Thoracic aorta (tissue), 2 donors: Measurements from ENCODE around the gene GSTM5. TPM values are rescaled to one million over a fixed set of nuclear protein-coding genes. Genes with fewer than 3 reads are reported as not detected.

Experiments
- ATAC-seq: fragments of 150-250 bp; one replicate; pipeline ENCODE4 v1.8.0; 2017; ENCODE audit warnings: low read depth; ENCODE audit not compliant: insufficient number of reproducible peaks, low FRiP score
- DNase-seq: peaks from one replicate; pipeline ENCODE4 v3.0.0-alpha.2; 2020; ENCODE audit warnings: low spot score
- H3K27ac ChIP-seq, 2 donors: fragments of 200-600 bp; sonication (generic); 1 replicate in 1 of 2; 2 replicates in 1 of 2; pipeline ENCODE4 v1.5.1; 2016; ENCODE audit warnings: mild to moderate bottlenecking in 2 of 2, moderate library complexity in 2 of 2
- H3K27me3 ChIP-seq: fragments of 200-600 bp; sonication (generic); replicated peaks from 2 replicates; pipeline ENCODE4 v1.6.0; 2016; ENCODE audit warnings: mild to moderate bottlenecking; ENCODE audit not compliant: insufficient read depth
- H3K36me3 ChIP-seq: fragments of 200-600 bp; sonication (generic); one replicate; pipeline ENCODE4 v1.5.1; 2016
- H3K4me1 ChIP-seq, 2 donors: fragments of 200-600 bp; sonication (generic); 1 replicate in 1 of 2; 2 replicates in 1 of 2; pipeline versions ENCODE4 v1.5.1 to v1.6.0; 2016; ENCODE audit warnings: low read depth in 2 of 2, mild to moderate bottlenecking in 1 of 2; ENCODE audit not compliant: control insufficient read depth in 1 of 2
- H3K4me3 ChIP-seq: fragments of 200-600 bp; sonication (generic); 2 replicates; pipeline ENCODE4 v1.5.1; 2016; ENCODE audit warnings: mild to moderate bottlenecking
- H3K9me3 ChIP-seq: fragments of 200-600 bp; sonication (generic); 2 replicates; pipeline ENCODE4 v1.5.1; 2016
- total RNA-seq, 2 donors: library from RNA; depleted of rRNA; stranded (reverse); fragments of >200 nt; gene quantifications; one replicate each; pipeline versions ENCODE4 v1.1.0 to v1.2.3, GENCODE V29; 2016
- TF ChIP-seq, protein P1 (sequence below): fragments of 200-600 bp; sonication (generic); IDR thresholded peaks from one replicate; pipeline ENCODE4 v1.5.1; 2019; ENCODE audit warnings: antibody characterized with exemption

GSTM5 gene
- total RNA-seq, 2 donors from 2014 or later = 2.0 to 6.9 TPM

GRCh38 chr1:109756848-109757521, 44.9 kb downstream of the GSTM5 start:
- Histone ChIP-seq H3K9me3 (no peaks in the 10 kb centered on the region), H3K27ac (no peak overlapping the region), H3K36me3 (no peaks in the 10 kb centered on the region), H3K4me1 (no peaks in the 10 kb centered on the region), H3K27me3 (no peaks in the 10 kb centered on the region), H3K4me3 (no peak overlapping the region)
- no peak for DNase-seq
- ATAC-seq = no peak
- TF ChIP-seq, protein P1, sequence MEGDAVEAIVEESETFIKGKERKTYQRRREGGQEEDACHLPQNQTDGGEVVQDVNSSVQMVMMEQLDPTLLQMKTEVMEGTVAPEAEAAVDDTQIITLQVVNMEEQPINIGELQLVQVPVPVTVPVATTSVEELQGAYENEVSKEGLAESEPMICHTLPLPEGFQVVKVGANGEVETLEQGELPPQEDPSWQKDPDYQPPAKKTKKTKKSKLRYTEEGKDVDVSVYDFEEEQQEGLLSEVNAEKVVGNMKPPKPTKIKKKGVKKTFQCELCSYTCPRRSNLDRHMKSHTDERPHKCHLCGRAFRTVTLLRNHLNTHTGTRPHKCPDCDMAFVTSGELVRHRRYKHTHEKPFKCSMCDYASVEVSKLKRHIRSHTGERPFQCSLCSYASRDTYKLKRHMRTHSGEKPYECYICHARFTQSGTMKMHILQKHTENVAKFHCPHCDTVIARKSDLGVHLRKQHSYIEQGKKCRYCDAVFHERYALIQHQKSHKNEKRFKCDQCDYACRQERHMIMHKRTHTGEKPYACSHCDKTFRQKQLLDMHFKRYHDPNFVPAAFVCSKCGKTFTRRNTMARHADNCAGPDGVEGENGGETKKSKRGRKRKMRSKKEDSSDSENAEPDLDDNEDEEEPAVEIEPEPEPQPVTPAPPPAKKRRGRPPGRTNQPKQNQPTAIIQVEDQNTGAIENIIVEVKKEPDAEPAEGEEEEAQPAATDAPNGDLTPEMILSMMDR = no peak

- Histone ChIP-seq H3K27me3 (no peaks in the 10 kb centered on the region), H3K4me3 (no peak overlapping the region), H3K27ac (no peak overlapping the region), H3K36me3 (no peaks in the 10 kb centered on the region), H3K4me1 (peaks cover 0 to under 1% of the 10 kb centered on the region in 2 donors), H3K9me3 (no peaks in the 10 kb centered on the region)
- no peak for DNase-seq
- TF ChIP-seq, protein P1 = no peak
- no peak for ATAC-seq
These were observed 46.1 kb downstream of the GSTM5 start for GRCh38 chr1:109757936-109758786.

DNA sequence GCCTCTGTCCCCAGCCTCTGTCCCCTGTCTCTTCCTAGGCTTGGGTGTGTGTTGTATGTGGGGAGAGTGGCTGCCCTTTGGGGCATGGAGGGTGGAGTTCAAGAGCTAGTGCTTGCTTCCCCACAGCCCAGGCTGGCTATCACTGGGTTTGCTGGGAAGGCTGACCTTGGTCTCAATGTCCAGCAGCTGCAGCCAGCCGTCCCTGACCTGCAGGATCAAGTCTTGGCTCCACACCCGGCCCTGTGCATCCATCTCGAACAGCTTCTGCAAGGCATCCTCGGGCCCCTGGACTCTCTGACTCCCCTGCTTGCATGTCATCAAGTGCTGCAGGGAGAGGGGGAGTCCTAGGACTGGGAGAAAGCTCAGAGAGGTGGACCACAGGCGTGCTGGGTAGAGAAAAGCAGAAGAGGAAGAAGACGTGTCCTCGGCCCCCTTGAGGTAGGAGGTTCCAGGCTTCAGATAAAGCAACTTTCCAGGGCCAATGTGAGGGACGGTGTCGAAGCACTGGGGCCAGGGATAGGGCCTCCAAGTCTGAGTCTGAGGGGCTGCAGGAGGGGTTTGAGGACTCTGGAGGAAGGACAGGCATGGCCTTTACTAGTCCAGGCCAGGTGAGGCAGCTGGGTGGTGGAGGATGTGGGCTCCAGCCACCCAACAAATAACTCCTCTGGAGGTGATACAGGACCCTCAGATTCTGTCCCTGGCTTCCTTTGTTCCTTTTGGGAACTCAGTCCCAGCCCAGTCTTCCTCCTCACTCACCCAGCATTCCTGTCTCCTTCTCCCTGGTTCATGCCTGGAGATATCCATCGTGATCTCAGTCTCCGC, 47.7 kb downstream of the GSTM5 start:
- TF ChIP-seq, protein P1 = no peak
- no peak for DNase-seq
- peaks cover 0 to 4% of the 10 kb centered on the region in 2 donors for H3K4me1 ChIP-seq

DNA sequence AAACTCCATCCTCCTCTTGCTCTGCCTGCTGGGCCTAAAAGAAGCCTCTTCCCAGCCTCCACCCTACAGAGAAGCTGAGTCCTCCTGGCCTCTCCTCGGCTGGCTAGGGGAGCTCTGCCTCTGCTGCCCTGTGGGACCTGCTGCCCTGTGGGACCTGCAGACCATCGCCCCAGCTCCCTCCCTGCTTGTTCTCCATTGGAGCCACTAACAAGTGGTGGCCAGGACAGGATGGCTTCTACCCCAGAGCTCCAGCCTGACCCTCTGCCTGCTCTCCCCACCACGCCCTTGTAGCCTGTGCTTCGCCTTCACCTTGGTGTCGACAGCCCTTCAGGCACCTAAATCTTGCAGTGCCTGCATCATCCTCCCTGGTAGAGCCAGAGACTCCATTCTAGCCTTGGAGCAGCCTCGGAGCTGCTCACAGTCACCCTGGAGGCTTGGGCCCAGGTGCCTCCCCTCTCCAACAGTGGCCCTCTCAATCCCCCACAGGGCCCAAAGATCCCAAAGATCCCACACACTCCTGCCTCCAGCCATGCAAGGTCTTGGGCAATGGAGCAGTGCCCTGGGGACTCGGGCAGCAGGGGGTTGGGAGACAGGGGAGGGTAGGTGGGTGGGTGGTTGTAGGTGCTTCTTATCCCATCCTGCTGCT, 48.7 kb downstream of the GSTM5 start:
- ATAC-seq (no peak), DNase-seq (no peak)
- H3K9me3 ChIP-seq = no peaks in the 10 kb centered on the region
- no peak overlapping the region for H3K4me3 ChIP-seq
- H3K27ac ChIP-seq = no peak overlapping the region
- H3K36me3 ChIP-seq = no peaks in the 10 kb centered on the region
- no peaks in the 10 kb centered on the region for H3K27me3 ChIP-seq
- peaks cover 0 to 5% of the 10 kb centered on the region in 2 donors for H3K4me1 ChIP-seq
- TF ChIP-seq, protein P1 = no peak

More for the DNA sequence above, 47.7 kb downstream of the GSTM5 start:
- Histone ChIP-seq H3K27ac (no peak overlapping the region), H3K27me3 (no peaks in the 10 kb centered on the region), H3K9me3 (no peaks in the 10 kb centered on the region), H3K36me3 (no peaks in the 10 kb centered on the region), H3K4me3 (no peak overlapping the region)
- no peak for ATAC-seq
